HG02938 (cell line): ENCODE data around the gene TRMT112.
"Not testable (repeated sequence)": the region's sequence is repeated elsewhere in the genome, so short reads cannot be mapped to it uniquely, and the experiment has no call there.

ENCODE experiments used
- ATAC-seq: cut with Tn5 transposase; IDR thresholded peaks from one replicate; pipeline ENCODE4 v1.9.1; 2021; ENCODE audit warnings: mild to moderate bottlenecking, moderate library complexity; ENCODE audit not compliant: unreplicated experiment

Gene TRMT112

DNA sequence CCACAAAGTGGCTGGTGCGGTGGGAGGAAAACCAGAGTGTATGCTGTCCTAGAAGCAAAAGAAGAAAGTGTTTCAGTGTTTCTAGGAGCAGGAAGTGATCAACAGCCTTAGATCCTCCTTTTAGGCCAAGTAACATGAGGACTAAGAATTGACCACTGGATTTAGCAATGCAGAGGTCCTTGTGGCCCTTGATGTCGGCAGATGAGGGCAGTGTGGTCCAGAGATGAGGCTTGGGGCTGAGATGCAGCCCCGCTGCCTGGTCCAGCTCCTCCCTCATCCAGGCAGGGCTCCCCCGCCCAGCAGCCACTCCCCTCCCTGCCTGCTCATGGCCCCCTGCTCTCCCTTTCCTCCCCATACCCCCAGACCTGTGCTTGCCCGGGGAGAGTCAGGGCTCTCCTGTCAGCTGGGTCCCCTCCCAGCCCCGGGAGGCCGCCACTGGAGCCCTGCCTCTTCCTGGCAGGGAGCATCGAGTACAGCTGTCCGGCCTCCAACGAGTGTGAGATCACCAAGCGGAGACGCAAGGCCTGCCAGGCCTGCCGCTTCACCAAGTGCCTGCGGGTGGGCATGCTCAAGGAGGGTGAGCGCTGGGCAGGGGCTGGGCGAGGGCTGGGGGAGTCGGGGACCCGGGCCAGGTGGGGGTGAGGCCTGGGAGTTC lies 3.7 kb downstream of the TRMT112 start:
- no peak for ATAC-seq

DNA sequence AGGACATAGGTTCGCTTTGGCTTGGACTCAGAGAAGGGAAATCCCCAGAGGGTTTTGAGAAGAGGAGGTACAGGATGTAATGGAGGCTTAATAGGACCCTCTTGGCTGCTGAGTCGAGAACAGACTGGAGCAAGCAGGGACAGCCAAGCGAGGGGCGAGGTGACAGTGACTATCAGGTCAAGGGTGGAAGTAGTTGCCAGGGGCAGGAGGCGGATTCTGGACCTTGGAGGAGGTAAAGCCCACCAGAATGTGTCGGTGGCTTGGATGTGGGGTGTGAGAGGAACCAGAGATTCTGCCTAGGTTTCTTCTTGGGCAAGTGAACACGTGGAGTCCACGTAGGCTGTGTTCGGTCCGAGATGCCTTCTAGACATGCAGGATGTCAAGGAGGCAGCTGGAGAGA lies 4.4 kb downstream of the TRMT112 start:
- no peak for ATAC-seq

DNA sequence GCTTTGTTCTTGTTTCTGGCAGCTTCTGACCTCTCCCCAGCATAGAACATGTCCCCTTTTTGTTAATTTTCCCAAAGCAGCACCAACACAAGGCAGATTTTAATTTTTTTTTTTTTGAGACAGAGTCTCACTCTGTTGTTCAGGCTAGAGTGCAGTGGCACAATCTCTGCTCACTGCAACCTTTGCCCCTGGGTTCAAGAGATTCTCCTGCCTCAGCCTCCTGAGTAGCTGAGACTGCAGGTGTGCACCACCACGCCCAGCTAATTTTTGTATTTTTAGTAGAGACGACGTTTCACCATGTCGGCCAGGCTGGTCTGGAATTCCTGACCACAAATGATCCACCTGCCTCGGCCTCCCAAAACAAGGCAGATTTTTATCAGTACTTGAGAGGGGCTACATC lies 9.6 kb downstream of the TRMT112 start:
- not testable (repeated sequence) for ATAC-seq

- ATAC-seq: no peak
Measured at GRCh38 chr11:64306876-64307622, 10.3 kb downstream of the TRMT112 start.

DNA sequence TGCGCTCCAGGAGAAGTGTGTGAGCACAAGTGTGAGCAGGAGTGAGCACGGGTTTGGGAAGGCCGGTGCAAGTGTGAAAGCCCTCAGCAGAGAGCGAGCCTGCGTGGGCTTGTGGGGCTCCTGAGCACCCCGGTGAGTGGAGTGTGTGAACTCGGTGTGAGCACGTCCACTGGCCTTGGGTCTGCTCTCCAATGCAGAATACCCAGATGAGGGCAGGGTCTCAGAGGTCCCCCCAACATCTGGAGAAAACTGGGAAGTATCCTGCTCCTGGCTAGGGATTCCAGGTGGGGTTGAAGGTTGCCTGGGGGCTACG lies 10.8 kb downstream of the TRMT112 start:
- no peak for ATAC-seq

DNA sequence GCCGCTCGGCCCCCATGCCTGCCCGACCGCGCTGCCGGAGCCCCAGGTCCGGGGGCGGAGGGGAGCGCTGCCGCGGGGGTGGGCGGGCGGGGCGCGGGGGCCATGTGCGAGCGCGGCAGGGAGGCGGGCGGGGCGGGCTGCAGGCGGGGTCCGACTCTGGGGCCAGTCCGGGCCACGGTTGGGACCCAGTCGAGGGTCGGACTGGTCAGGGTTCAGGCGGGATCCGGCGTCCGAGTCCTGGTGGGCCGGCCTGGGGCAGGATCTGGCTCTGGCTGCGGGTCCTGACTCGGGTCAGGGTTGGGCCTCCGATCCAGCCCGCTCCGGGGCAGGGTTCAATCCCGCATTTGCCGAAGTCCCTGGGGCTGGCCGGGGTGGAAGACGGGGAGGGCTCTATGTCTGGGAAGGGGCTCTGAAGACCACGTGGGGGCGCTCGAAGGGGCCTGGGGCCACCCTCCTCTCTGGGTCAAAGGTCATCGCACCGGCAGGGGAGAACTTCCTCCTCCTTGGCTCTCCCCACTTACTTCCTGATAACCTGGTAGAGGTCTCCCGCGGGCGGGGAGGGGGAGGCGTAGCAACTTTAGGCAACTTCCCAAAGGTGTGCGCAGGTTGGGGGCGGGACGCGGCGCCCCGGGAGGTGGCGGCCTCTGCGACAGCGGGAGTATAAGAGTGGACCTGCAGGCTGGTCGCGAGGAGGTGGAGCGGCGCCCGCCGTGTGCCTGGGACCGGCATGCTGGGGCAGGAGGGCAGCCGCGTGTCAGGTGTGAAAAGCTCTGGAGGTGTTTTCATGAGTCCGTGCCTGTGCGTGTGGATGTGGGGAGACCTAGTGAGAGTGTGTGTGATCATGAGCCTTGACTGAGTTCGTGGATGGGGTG lies 11.4 kb downstream of the TRMT112 start:
- peak; percentile 13 for ATAC-seq

DNA sequence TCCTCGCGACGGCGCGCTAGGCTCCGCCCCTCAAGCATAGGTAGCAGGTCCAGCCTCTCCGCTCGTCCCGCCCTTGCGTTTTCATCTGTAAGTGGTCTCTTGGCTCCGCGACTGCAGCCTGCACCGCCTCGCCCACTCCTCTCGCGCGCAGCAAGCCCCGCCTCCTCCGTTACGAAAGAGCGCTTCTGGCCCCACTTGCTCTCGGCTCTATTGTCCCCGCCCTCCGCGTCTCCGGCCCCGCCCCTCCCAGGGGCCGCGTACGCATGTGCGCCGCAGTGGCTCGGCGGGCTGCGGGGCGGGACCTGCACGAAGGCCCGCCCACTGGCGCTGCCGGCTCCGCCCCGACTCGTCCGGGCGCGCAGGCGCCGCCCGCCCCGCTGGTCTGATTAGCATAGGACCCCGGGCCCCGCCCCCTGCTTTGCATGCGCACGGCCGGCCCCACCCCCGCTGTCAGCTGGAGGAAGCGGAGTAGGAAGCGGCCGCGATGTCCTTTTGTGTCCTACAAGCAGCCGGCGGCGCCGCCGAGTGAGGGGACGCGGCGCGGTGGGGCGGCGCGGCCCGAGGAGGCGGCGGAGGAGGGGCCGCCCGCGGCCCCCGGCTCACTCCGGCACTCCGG lies 12.2 kb downstream of the TRMT112 start, which contains the start of gene ESRRA:
Gene ESRRA, plus strand, starts transcription at position 450 of the 616 bp plus-strand sequence. CDS start 1,656 bp downstream, outside the sequence.
- peak; percentile 66 for ATAC-seq

- ATAC-seq: peak; percentile 30
Measured at GRCh38 chr11:64304316-64305072, 12.9 kb downstream of the TRMT112 start.

DNA sequence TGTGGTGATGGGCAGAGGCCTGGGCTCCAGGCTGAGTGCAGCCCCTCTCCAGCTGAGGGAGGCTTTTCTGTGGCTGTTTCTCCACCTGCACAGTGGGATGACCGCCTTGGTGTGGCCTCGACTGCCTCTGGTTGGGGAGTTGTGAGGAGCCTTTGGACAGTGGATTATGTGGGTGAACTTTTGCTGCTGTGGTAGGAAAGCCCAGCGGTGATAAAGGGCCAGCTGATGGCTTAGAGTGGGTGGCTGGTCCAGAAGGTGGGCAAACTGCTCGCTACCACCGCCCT lies 13.4 kb downstream of the TRMT112 start:
- no peak for ATAC-seq

- no peak for ATAC-seq
Measured at GRCh38 chr11:64303109-64304031, 14.0 kb downstream of the TRMT112 start.

DNA sequence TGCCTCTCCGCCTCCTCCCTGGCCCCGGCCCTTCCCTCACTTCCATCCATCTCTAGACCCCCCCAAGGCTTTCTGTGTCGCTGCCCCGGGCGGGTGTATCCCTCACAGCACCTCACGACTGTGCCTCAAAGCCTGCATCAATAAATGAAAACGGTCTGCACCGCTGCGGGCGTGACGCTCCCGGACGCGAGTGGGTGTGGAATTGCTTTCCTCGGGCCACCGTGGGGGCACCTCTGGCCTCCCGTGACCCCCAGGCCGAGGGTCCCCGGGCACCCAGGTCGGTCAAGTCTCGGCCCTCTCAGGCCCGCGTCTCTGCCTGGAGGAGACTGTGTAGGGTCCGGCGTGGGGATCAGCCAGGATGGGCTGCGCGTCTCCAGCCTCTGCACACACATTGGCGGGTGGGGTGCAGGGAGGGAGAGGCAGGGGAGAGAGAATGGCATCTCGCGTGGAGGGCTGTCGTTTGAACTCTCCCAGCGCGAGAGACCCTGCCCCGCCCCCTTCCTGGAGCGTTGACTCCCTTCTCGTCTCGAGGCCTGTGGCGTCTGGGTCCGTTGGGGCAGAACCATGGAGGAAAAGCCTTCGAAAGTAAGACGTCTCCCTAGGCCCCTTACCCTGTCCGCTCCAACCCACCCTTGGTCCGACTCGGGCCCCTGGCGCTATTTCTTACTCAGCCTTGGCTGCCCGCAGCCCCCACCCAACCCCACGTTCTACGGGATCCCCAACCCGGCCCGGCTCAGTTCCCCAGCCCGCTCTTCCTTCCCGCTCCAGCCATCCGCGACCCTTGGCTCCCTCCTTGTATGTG lies 17.3 kb downstream of the TRMT112 start, which contains the start of gene CATSPERZ:
Gene CATSPERZ, plus strand, starts transcription at position 512 of the 802 bp plus-strand sequence. Its CDS starts 53 bp downstream, at position 565.
- no peak for ATAC-seq

DNA sequence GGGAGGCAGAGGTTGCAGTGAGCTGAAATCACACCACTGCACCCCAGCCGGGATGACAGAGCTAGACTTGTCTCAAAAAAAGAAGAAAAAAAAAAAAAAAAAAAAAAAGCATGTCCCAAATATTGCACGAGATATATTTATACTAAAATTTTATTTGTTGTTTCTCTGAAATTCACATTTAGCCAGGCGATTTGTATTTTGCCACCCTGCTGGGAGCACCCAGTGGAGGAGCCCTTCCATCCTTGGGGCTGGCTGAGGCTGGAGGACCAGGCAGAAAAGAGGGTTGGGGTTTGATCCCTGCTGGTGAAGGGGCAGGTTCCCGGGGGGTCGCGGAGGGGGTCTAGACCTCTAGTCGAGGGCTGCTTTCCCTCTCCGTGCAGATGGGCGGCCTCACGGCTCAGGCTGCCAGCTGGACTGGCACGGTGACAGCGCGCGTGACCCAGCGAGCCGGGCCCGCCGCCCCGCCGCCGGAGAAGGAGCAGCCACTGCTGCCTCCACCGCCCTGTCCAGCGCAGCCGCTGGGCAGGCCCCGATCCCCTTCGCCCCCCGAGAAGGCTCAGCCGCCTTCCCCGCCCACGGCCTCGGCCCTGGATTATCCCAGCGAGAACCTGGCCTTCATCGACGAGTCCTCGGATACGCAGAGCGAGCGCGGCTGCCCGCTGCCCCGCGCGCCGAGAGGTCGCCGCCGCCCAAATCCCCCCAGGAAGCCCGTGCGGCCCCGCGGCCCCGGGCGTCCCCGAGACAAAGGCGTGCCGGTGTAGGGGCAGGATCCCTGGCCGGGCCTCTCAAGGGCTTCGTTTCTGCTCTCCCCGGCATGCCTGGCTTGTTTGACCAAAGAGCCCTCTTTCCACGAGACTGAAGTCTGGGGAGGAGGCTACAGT lies 18.2 kb downstream of the TRMT112 start:
- no peak for ATAC-seq

- ATAC-seq: no peak
Measured at GRCh38 chr11:64297699-64298358, 19.5 kb downstream of the TRMT112 start.

DNA sequence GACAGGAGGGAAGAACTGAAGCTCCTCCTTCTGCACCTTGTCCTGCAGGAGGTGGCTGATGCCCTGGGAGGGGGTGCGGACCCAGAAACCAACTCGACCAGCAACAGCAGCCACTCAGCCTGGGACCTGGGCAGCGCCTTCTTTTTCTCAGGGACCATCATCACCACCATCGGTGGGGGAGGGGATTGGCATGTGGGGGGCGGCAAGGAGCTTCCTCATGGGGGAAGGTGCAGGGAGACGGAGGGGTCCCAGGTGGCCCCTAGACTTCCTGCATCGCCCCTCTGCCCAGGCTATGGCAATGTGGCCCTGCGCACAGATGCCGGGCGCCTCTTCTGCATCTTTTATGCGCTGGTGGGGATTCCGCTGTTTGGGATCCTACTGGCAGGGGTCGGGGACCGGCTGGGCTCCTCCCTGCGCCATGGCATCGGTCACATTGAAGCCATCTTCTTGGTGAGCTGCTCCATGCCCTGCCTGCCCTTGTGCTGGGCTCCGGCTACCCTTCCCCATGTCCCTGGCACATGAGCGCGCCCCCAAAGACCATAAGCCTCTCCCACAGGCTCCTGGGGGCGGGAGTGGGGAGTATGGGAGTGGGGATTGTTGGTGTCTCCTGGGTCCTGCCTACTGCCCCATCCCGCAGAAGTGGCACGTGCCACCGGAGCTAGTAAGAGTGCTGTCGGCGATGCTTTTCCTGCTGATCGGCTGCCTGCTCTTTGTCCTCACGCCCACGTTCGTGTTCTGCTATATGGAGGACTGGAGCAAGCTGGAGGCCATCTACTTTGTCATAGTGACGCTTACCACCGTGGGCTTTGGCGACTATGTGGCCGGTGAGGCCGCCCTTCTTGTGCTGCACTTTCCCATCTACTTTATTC lies 20.3 kb downstream of the TRMT112 start:
- no peak for ATAC-seq

DNA sequence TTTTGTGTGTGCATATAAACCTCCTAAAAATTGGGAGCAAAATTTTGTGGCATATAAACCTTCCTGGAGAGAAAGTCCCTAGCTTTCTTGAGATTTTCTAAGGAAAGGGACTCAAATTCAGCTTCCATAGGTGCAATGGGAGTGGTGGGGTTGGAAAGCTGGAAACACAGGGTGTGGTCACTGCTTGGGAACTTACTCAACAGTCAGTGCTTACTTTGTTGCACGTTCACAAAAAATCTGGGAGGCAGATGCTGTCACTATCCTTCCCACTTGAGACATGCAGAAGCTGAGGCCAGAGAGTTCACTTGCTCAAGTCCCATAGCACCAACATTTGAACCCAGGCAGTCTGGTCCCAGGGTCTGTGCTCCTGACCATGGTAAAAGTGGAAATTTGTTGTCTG lies 21.1 kb downstream of the TRMT112 start:
- ATAC-seq: no peak

- ATAC-seq: no peak
Measured at GRCh38 chr11:64295760-64296159, 21.6 kb downstream of the TRMT112 start.
